Naive B cell (primary cell): ENCODE data around the gene KRTAP12-4. TPM values are rescaled to one million over a fixed set of nuclear protein-coding genes. Genes with fewer than 3 reads are reported as not detected.
A peak's percentile ranks its signal among the peaks of the same experiment; 100 is the strongest.
"Not testable (repeated sequence)": the region's sequence is repeated elsewhere in the genome, so short reads cannot be mapped to it uniquely, and the experiment has no call there.

ENCODE experiments used
- ATAC-seq, 2 donors: fragments of 150-1000 bp; cut with Tn5 transposase; 2 replicates each; pipeline ENCODE4 v1.10.0; 2021; ENCODE audit warnings: low read depth in 2 of 2, mild to moderate bottlenecking in 2 of 2, moderate library complexity in 2 of 2
- DNase-seq: peaks from one replicate; pipeline ENCODE4 v3.0.0; 2022
- H3K27ac Mint-ChIP-seq, 6 donors: one replicate each; pipeline ENCODE4 v1.8.0; 2020 to 2022; ENCODE audit warnings: mild to moderate bottlenecking in 6 of 6, mixed read lengths in 6 of 6, moderate library complexity in 5 of 6, inconsistent platforms in 2 of 6
- H3K27me3 Mint-ChIP-seq, 3 donors: one replicate each; pipeline ENCODE4 v1.8.0; 2021 to 2022; ENCODE audit warnings: mixed read lengths in 3 of 3, mild to moderate bottlenecking in 1 of 3
- H3K36me3 Mint-ChIP-seq, 2 donors: one replicate each; pipeline ENCODE4 v1.8.0; 2020 to 2022; ENCODE audit warnings: mixed read lengths in 2 of 2, inconsistent platforms in 1 of 2, mild to moderate bottlenecking in 1 of 2
- H3K4me1 Mint-ChIP-seq, 3 donors: one replicate each; pipeline ENCODE4 v1.8.0; 2020 to 2022; ENCODE audit warnings: mixed read lengths in 3 of 3, inconsistent platforms in 1 of 3, mild to moderate bottlenecking in 1 of 3, moderate library complexity in 1 of 3
- H3K4me3 Mint-ChIP-seq, 8 donors: one replicate each; pipeline ENCODE4 v1.8.0; 2020 to 2022; ENCODE audit warnings: mild to moderate bottlenecking in 8 of 8, mixed read lengths in 8 of 8, moderate library complexity in 8 of 8, inconsistent platforms in 2 of 8
- H3K9me3 Mint-ChIP-seq, 7 donors: one replicate each; pipeline ENCODE4 v1.8.0; 2020 to 2022; ENCODE audit warnings: mixed read lengths in 7 of 7, mild to moderate bottlenecking in 5 of 7, inconsistent platforms in 2 of 7, moderate library complexity in 1 of 7
- polyA plus RNA-seq, 6 donors: library from polyadenylated mRNA; unstranded; fragments of 300-500 nt; fragmentation: Illumina TruSeq; gene quantifications; one replicate each; pipeline ENCODE4 v1.2.3, GENCODE V29; 2021; ENCODE audit warnings: low read depth in 6 of 6

Gene KRTAP12-4
- polyA plus RNA-seq, 6 donors from 2014 or later, result not detected

GRCh38 chr21:44644878-44645277 is 9.6 kb downstream of the KRTAP12-4 start:
- Mint-ChIP-seq H3K36me3 (peaks cover 14 to 37% of the 10 kb centered on the region in 2 donors), H3K4me3 (no peak overlapping the region), H3K4me1 (no peaks in the 10 kb centered on the region), H3K9me3 (peaks cover 24 to 60% (median 49%) of the 10 kb centered on the region in 7 donors), H3K27ac (no peak overlapping the region), H3K27me3 (peaks cover 21 to 37% (median 33%) of the 10 kb centered on the region in 3 donors)
- DNase-seq (no peak), ATAC-seq (no peak)

- ATAC-seq, result no peak
- Mint-ChIP-seq H3K9me3 (peaks cover 24 to 63% (median 49%) of the 10 kb centered on the region in 7 donors), H3K4me1 (no peaks in the 10 kb centered on the region), H3K27me3 (peaks cover 22 to 46% (median 41%) of the 10 kb centered on the region in 3 donors), H3K36me3 (peaks cover 14 to 37% of the 10 kb centered on the region in 2 donors), H3K4me3 (peak overlapping the region in 1 of 8 donors; percentile 57), H3K27ac (no peak overlapping the region)
- DNase-seq, result no peak
Observed at GRCh38 chr21:44643741-44644310, 10.6 kb downstream of the KRTAP12-4 start.

GRCh38 chr21:44640761-44641160 is 13.7 kb downstream of the KRTAP12-4 start:
- DNase-seq (no peak), ATAC-seq (no peak)
- peaks cover 14 to 37% of the 10 kb centered on the region in 2 donors for H3K36me3 Mint-ChIP-seq
- H3K4me1 Mint-ChIP-seq, result no peaks in the 10 kb centered on the region
- no peak overlapping the region for H3K4me3 Mint-ChIP-seq
- peaks cover 31 to 52% (median 45%) of the 10 kb centered on the region in 3 donors for H3K27me3 Mint-ChIP-seq
- peaks cover 23 to 60% (median 44%) of the 10 kb centered on the region in 7 donors for H3K9me3 Mint-ChIP-seq
- H3K27ac Mint-ChIP-seq, result no peak overlapping the region

GRCh38 chr21:44639331-44639655 is 15.2 kb downstream of the KRTAP12-4 start:
- Mint-ChIP-seq H3K4me3 (no peak overlapping the region), H3K27ac (no peak overlapping the region), H3K9me3 (peaks cover 16 to 51% (median 33%) of the 10 kb centered on the region in 7 donors), H3K4me1 (no peaks in the 10 kb centered on the region), H3K27me3 (peaks cover 40 to 58% (median 49%) of the 10 kb centered on the region in 3 donors), H3K36me3 (peaks cover 6 to 36% of the 10 kb centered on the region in 2 donors)
- DNase-seq (no peak), ATAC-seq (no peak)

- H3K4me1 Mint-ChIP-seq, DNase-seq, ATAC-seq, H3K27ac Mint-ChIP-seq, H3K4me3 Mint-ChIP-seq: not testable (repeated sequence)
- Mint-ChIP-seq H3K27me3 (peaks cover 36 to 62% (median 54%) of the 10 kb centered on the region in 3 donors), H3K9me3 (peaks cover 16 to 51% (median 27%) of the 10 kb centered on the region in 7 donors), H3K36me3 (peaks cover 6 to 38% of the 10 kb centered on the region in 2 donors)
Observed at GRCh38 chr21:44638506-44639330, 15.7 kb downstream of the KRTAP12-4 start.

- H3K4me3 Mint-ChIP-seq, DNase-seq, H3K4me1 Mint-ChIP-seq, ATAC-seq: not testable (repeated sequence)
- Mint-ChIP-seq H3K27ac (peak overlapping the region in 1 of 6 donors; percentile 96), H3K9me3 (peaks cover 15 to 51% (median 24%) of the 10 kb centered on the region in 7 donors), H3K36me3 (peaks cover 14 to 30% of the 10 kb centered on the region in 2 donors), H3K27me3 (peaks cover 34 to 62% (median 54%) of the 10 kb centered on the region in 3 donors)
Observed at GRCh38 chr21:44637851-44638348, 16.6 kb downstream of the KRTAP12-4 start.

- DNase-seq (no peak), ATAC-seq (no peak)
- Mint-ChIP-seq H3K9me3 (peaks cover 13 to 51% (median 26%) of the 10 kb centered on the region in 7 donors), H3K4me1 (no peaks in the 10 kb centered on the region), H3K36me3 (peaks cover 15 to 24% of the 10 kb centered on the region in 2 donors), H3K4me3 (no peak within 1 kb of the TSS), H3K27ac (peak within 1 kb of the TSS in 1 of 6 donors; percentile 96), H3K27me3 (peaks cover 34 to 60% (median 54%) of the 10 kb centered on the region in 3 donors)
Observed at GRCh38 chr21:44637018-44637850, 17.2 kb downstream of the KRTAP12-4 start, which contains the start of gene KRTAP10-10. KRTAP10-10 (plus strand) TSS chr21:44637356; CDS start chr21:44637418, 62 bp downstream.

- Mint-ChIP-seq H3K4me1 (no peaks in the 10 kb centered on the region), H3K36me3 (peaks cover 23 to 26% of the 10 kb centered on the region in 2 donors), H3K4me3 (no peak overlapping the region), H3K27me3 (peaks cover 31 to 54% (median 49%) of the 10 kb centered on the region in 3 donors), H3K9me3 (peaks cover 15 to 51% (median 30%) of the 10 kb centered on the region in 7 donors), H3K27ac (no peak overlapping the region)
- no peak for DNase-seq
- no peak for ATAC-seq
Observed at GRCh38 chr21:44636209-44637017, 18.0 kb downstream of the KRTAP12-4 start.

- Mint-ChIP-seq H3K4me1 (peaks cover 10 to 16% (median 15%) of the 10 kb centered on the region in 3 donors), H3K4me3 (no peak overlapping the region), H3K27me3 (peaks cover 18 to 27% (median 22%) of the 10 kb centered on the region in 3 donors), H3K27ac (no peak overlapping the region), H3K36me3 (peaks cover 26 to 37% of the 10 kb centered on the region in 2 donors), H3K9me3 (peaks cover 22 to 49% (median 36%) of the 10 kb centered on the region in 7 donors)
- no peak for DNase-seq
- no peak for ATAC-seq
Observed at GRCh38 chr21:44632067-44632466, 22.4 kb downstream of the KRTAP12-4 start.

- no peak for ATAC-seq
- H3K36me3 Mint-ChIP-seq, result peaks cover 26 to 37% of the 10 kb centered on the region in 2 donors
- H3K27ac Mint-ChIP-seq, result peak overlapping the region in 1 of 6 donors; percentile 72
- peaks cover 10 to 16% (median 15%) of the 10 kb centered on the region in 3 donors for H3K4me1 Mint-ChIP-seq
- no peak for DNase-seq
- H3K4me3 Mint-ChIP-seq, result no peak overlapping the region
- H3K9me3 Mint-ChIP-seq, result peaks cover 25 to 52% (median 34%) of the 10 kb centered on the region in 7 donors
- H3K27me3 Mint-ChIP-seq, result peaks cover 6 to 26% (median 17%) of the 10 kb centered on the region in 3 donors
Observed at GRCh38 chr21:44630440-44630839, 24.0 kb downstream of the KRTAP12-4 start.

GRCh38 chr21:44628707-44629391 is 25.6 kb downstream of the KRTAP12-4 start:
- Mint-ChIP-seq H3K27ac (no peak overlapping the region), H3K27me3 (peaks cover 0 to 29% (median 19%) of the 10 kb centered on the region in 3 donors), H3K4me1 (peaks cover 10 to 16% (median 15%) of the 10 kb centered on the region in 3 donors), H3K36me3 (peaks cover 30 to 40% of the 10 kb centered on the region in 2 donors), H3K4me3 (no peak overlapping the region), H3K9me3 (peaks cover 31 to 57% (median 44%) of the 10 kb centered on the region in 7 donors)
- ATAC-seq, result no peak
- no peak for DNase-seq
